Gastrocnemius medialis (tissue), 4 donors: ENCODE measurements around the gene FBXO46.

Source experiments
- CTCF ChIP-seq, 5 experiments: fragments of 450-650 bp in 3 of 5; fragments of 200-600 bp in 2 of 5; sonication (generic) in 2 of 5; IDR thresholded peaks in 4 of 5; conservative IDR thresholded peaks in 1 of 5; 1 replicate in 4 of 5; 2 replicates in 1 of 5; pipeline ENCODE4 v1.5.1; 2016 to 2019; ENCODE audit warnings: antibody characterized with exemption in 5 of 5, mild to moderate bottlenecking in 3 of 5, moderate library complexity in 3 of 5
- POLR2A ChIP-seq, 2 donors: fragments of 450-650 bp; IDR thresholded peaks; one replicate each; pipeline ENCODE4 v1.6.1; 2017; ENCODE audit warnings: antibody characterized with exemption in 2 of 2, mild to moderate bottlenecking in 2 of 2, moderate library complexity in 2 of 2

DNA sequence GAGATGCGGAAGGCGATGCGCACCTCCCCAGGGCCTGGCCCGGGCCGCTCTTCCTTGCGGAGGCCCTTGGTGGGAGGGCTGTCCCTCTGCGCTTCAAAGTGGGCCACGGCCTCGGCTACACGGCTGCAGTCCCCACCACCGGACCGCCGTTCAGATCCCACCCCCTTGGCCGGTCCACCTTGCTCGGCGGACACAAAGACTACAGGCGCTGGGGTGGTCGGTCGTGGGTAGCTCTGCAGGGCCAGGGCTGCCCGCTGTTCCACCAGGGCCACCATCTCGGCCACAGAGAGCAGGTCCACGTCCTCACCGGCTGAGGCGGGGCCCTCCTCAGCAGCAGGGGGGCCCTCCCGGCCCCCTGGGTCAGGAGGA is 18.0 kb downstream of the FBXO46 start:
- no peak for TF ChIP-seq CTCF (IDR thresholded peaks at IDR 0.05 in 4 of 5, conservative IDR thresholded peaks at IDR 0.05 in 1 of 5)
- TF ChIP-seq POLR2A (IDR thresholded peaks at IDR 0.05) = no peak
